ENCODE data around the gene IL25. TPM values are rescaled to one million over a fixed set of nuclear protein-coding genes. Genes with fewer than 3 reads are reported as not detected.

IL25 gene
- total and polyA plus RNA-seq, 10 of the 15 experiments (the other 5 are each of a cell fraction or from before 2014, with no cell fraction given), result not detected

- ChIA-PET POLR2A (no interaction called here), RAD21 (ENCODE audit: unreplicated experiment) (no interaction called here), CTCF (no interaction called here), SMC1A (ENCODE audit: uncharacterized antibody, unreplicated experiment) (no interaction called here)
- Histone ChIP-seq H3K9me3 (replicated peaks; ENCODE audit: control insufficient read depth, insufficient read depth, low read length) (no peaks in the 10 kb centered on the region), H3K36me3 (ENCODE audit: control insufficient read depth in 2 of 2, insufficient read depth in 2 of 2, low read length in 1 of 2) (no peaks in the 10 kb centered on the region), H3K27ac (ENCODE audit: control insufficient read depth, insufficient read depth) (no peak overlapping the region), H3K27me3 (replicated peaks in 1 of 2; ENCODE audit: control insufficient read depth in 2 of 2, insufficient read depth in 2 of 2, low read length in 1 of 2) (peaks cover 0 to 8% of the 10 kb centered on the region in 2 experiments; a peak in 3 of 4 replicates), H3K4me1 (ENCODE audit: control insufficient read depth, insufficient read depth, low read length) (no peaks in the 10 kb centered on the region), H4K20me1 (ENCODE audit: control insufficient read depth, insufficient read depth) (no peaks in the 10 kb centered on the region), H2AFZ (ENCODE audit: control insufficient read depth, low read depth, low read length) (no peak overlapping the region), H3K9ac (ENCODE audit: control insufficient read depth, insufficient read depth, low read length) (no peak overlapping the region), H3K79me2 (ENCODE audit: control insufficient read depth, insufficient read depth, low read length) (no peaks in the 10 kb centered on the region), H3K4me3 (no peak overlapping the region), H3K4me2 (ENCODE audit: control insufficient read depth, insufficient read depth) (no peak overlapping the region)
- ATAC-seq (no peak), FAIRE-seq (no peak), DNase-seq (ENCODE audit: low read depth, low spot score) (no peak)
- intact Hi-C loops (cut with micrococcal nuclease; ENCODE audit: unreplicated experiment), result no loop called here
- no TSS peak for BruUV-seq (replicated peaks)
- in situ Hi-C loops (cut with MboI), result no loop called here
- no peak for TF ChIP-seq RCOR1 (conservative IDR thresholded peaks at IDR 0.05; ENCODE audit: low read depth, low read length)
- TF ChIP-seq YBX1 (IDR thresholded peaks at IDR 0.05), result no peak
- TF ChIP-seq GATAD2B (conservative IDR thresholded peaks at IDR 0.05; ENCODE audit: low read depth), result no peak
- TF ChIP-seq SREBF2 (IDR thresholded peaks at IDR 0.05; ENCODE audit: low read length), result no peak
- no peak for TF ChIP-seq NFYB (IDR thresholded peaks at IDR 0.05; ENCODE audit: insufficient read depth, low read depth, low read length)
- no peak for TF ChIP-seq RAD51 (IDR thresholded peaks at IDR 0.05)
- no peak for TF ChIP-seq PBX3 (IDR thresholded peaks at IDR 0.05; ENCODE audit: insufficient replicate concordance, low read depth, low read length)
- TF ChIP-seq E2F8 (IDR thresholded peaks at IDR 0.05; ENCODE audit: low read depth, partially characterized antibody), result no peak
- no peak for TF ChIP-seq IKZF1 (conservative IDR thresholded peaks at IDR 0.05)
- TF ChIP-seq FOS (IDR thresholded peaks at IDR 0.05; ENCODE audit: borderline replicate concordance, extremely low read depth, insufficient read length), result no peak
- TF ChIP-seq EZH2 (IDR thresholded peaks at IDR 0.05; ENCODE audit: borderline replicate concordance, control insufficient read depth, low read depth, low read length), result no peak
- no peak for TF ChIP-seq KAT2A (conservative IDR thresholded peaks at IDR 0.05; ENCODE audit: control insufficient read depth, low read depth, low read length)
- 72% methylated on average over 12 of the region's 34 CpGs for WGBS (ENCODE audit: insufficient coverage, insufficient replicate concordance, low lambda C conversion rate, missing lambda C conversion rate)
Observed at GRCh38 chr14:23366426-23366921, 6.1 kb upstream of the IL25 start.

Measured in GM12878 (cell line).